CD14-positive monocyte (primary cell): ENCODE results near the gene APOBEC3F. TPM values are rescaled to one million over a fixed set of nuclear protein-coding genes. Genes with fewer than 3 reads are reported as not detected.

Source experiments
- DNase-seq, 3 donors: peaks; one replicate each; pipeline ENCODE4 v3.0.0-alpha.2; 2011 to 2022
- H2AFZ ChIP-seq: 2 replicates; pipeline ENCODE4 v1.6.0; 2012; ENCODE audit warnings: mild to moderate bottlenecking, low read depth, low read length, inconsistent platforms; ENCODE audit not compliant: insufficient read depth, poor library complexity, severe bottlenecking
- H3K27ac ChIP-seq, 2 donors: 1 replicate in 1 of 2; 2 replicates in 1 of 2; pipeline ENCODE4 v1.5.1; 2012 to 2013; ENCODE audit warnings: low read length in 2 of 2, control low read depth in 1 of 2, inconsistent platforms in 1 of 2, low read depth in 1 of 2, mild to moderate bottlenecking in 1 of 2
- H3K27me3 ChIP-seq, 2 donors: one replicate each; pipeline versions ENCODE4 v1.6.0 to v1.6.1; 2011 to 2013; ENCODE audit warnings: low read length in 2 of 2; ENCODE audit not compliant: control insufficient read depth in 2 of 2, insufficient read depth in 2 of 2
- H3K36me3 ChIP-seq, 2 donors: replicated peaks in 1 of 2; 1 replicate in 1 of 2; 2 replicates in 1 of 2; pipeline versions ENCODE4 v1.5.1 to v1.6.1; 2012 to 2013; ENCODE audit warnings: low read length in 2 of 2, control low read depth in 1 of 2, inconsistent platforms in 1 of 2, mild to moderate bottlenecking in 1 of 2; ENCODE audit not compliant: insufficient read depth in 2 of 2, control insufficient read depth in 1 of 2
- H3K4me1 ChIP-seq, 2 donors: 1 replicate in 1 of 2; 2 replicates in 1 of 2; pipeline versions ENCODE4 v1.5.1 to v1.6.1; 2012 to 2013; ENCODE audit warnings: low read length in 2 of 2, control low read depth in 1 of 2, inconsistent platforms in 1 of 2, mild to moderate bottlenecking in 1 of 2, moderate library complexity in 1 of 2; ENCODE audit not compliant: insufficient read depth in 2 of 2, control insufficient read depth in 1 of 2
- H3K4me2 ChIP-seq: replicated peaks from 2 replicates; pipeline ENCODE3; 2012; ENCODE audit warnings: low read length, moderate library complexity, mild to moderate bottlenecking; ENCODE audit not compliant: poor library complexity, severe bottlenecking; ENCODE audit errors: extremely low read depth
- H3K4me3 ChIP-seq, 3 experiments: fragments of 200-600 bp in 1 of 3; sonication (generic) in 1 of 3; replicated peaks in 1 of 3; 1 replicate in 2 of 3; 2 replicates in 1 of 3; pipeline ENCODE4 v1.5.1; 2011 to 2013; ENCODE audit warnings: low read length in 3 of 3, mild to moderate bottlenecking in 3 of 3, control low read depth in 2 of 3, low read depth in 2 of 3, inconsistent platforms in 1 of 3, moderate library complexity in 1 of 3
- H3K79me2 ChIP-seq: 2 replicates; pipeline ENCODE4 v1.6.0; 2012; ENCODE audit warnings: mild to moderate bottlenecking, control low read depth, inconsistent platforms, low read length, moderate library complexity; ENCODE audit not compliant: insufficient read depth
- H3K9ac ChIP-seq: 2 replicates; pipeline ENCODE4 v1.6.0; 2017; ENCODE audit warnings: low read length, mild to moderate bottlenecking; ENCODE audit not compliant: insufficient read depth, poor library complexity, severe bottlenecking
- H3K9me3 ChIP-seq, 2 donors: replicated peaks in 1 of 2; 1 replicate in 1 of 2; 2 replicates in 1 of 2; pipeline versions ENCODE4 v1.5.1 to v1.6.1; 2012 to 2013; ENCODE audit warnings: low read length in 2 of 2, control low read depth in 1 of 2; ENCODE audit not compliant: control insufficient read depth in 1 of 2, insufficient read depth in 1 of 2
- H4K20me1 ChIP-seq: 2 replicates; pipeline ENCODE4 v1.6.0; 2012; ENCODE audit warnings: mild to moderate bottlenecking, low read length, control low read depth, moderate library complexity; ENCODE audit not compliant: insufficient read depth
- H3K27ac Mint-ChIP-seq, 7 donors: one replicate each; pipeline ENCODE4 v1.8.0; 2020; ENCODE audit warnings: mild to moderate bottlenecking in 7 of 7, mixed read lengths in 7 of 7, moderate library complexity in 6 of 7, inconsistent platforms in 2 of 7
- H3K27me3 Mint-ChIP-seq, 3 donors: one replicate each; pipeline ENCODE4 v1.8.0; 2021 to 2022; ENCODE audit warnings: low read depth in 3 of 3, mild to moderate bottlenecking in 3 of 3, mixed read lengths in 3 of 3, moderate library complexity in 3 of 3, inconsistent platforms in 1 of 3
- H3K36me3 Mint-ChIP-seq, 2 donors: one replicate each; pipeline ENCODE4 v1.8.0; 2020; ENCODE audit warnings: mixed read lengths in 2 of 2, inconsistent platforms in 1 of 2, mild to moderate bottlenecking in 1 of 2
- H3K4me1 Mint-ChIP-seq: one replicate; pipeline ENCODE4 v1.8.0; 2020; ENCODE audit warnings: mild to moderate bottlenecking, mixed read lengths
- H3K4me3 Mint-ChIP-seq, 2 donors: one replicate each; pipeline ENCODE4 v1.8.0; 2020; ENCODE audit warnings: mild to moderate bottlenecking in 2 of 2, mixed read lengths in 2 of 2, moderate library complexity in 1 of 2
- H3K9me3 Mint-ChIP-seq, 7 donors: one replicate each; pipeline ENCODE4 v1.8.0; 2020 to 2022; ENCODE audit warnings: mixed read lengths in 7 of 7, mild to moderate bottlenecking in 6 of 7, moderate library complexity in 6 of 7, inconsistent platforms in 2 of 7
- CTCF ChIP-seq: fragments of 200-600 bp; IDR thresholded peaks from one replicate; pipeline ENCODE4 v1.8.0; 2022; ENCODE audit warnings: antibody characterized with exemption, mild to moderate bottlenecking
- WGBS: methylation state at CpG from one replicate; pipeline ENCODE4 v1.1.5; 2013; ENCODE audit warnings: missing lambda C conversion rate; ENCODE audit not compliant: insufficient coverage; 5-methylcytosine and 5-hydroxymethylcytosine counted together
- intact Hi-C, 2 donors: fragments of 100-400 bp; cut with micrococcal nuclease; formaldehyde crosslinking; loops; one replicate each; pipeline versions ENCODE4 v1.15.0 to v1.15.1; 2023
- polyA plus RNA-seq, 3 donors: library from polyadenylated mRNA; depleted of rRNA in 1 of 3; unstranded in 2 of 3; stranded (reverse) in 1 of 3; fragments of 300-500 nt in 2 of 3; fragments of >200 nt in 1 of 3; fragmentation: Illumina TruSeq in 2 of 3; gene quantifications; 1 replicate in 2 of 3; 2 replicates in 1 of 3; pipeline ENCODE4 v1.2.3, GENCODE V29; 2012 to 2021

APOBEC3F gene
- polyA plus RNA-seq, 3 donors, result 4.1 to 8.0 (median 4.4) TPM

GRCh38 chr22:39080052-39080762, 39.5 kb downstream of the APOBEC3F start:
- H3K4me3 ChIP-seq, result no peak overlapping the region
- no peak overlapping the region for H3K27ac ChIP-seq
- H3K9me3 ChIP-seq, result no peaks in the 10 kb centered on the region
- H3K27me3 ChIP-seq, result no peaks in the 10 kb centered on the region
- peak overlapping the region in 1 of 7 donors; percentile 13 for H3K27ac Mint-ChIP-seq
- no peak for DNase-seq
- peaks cover 0 to 3% (median 0%) of the 10 kb centered on the region in 7 donors for H3K9me3 Mint-ChIP-seq
- no peak overlapping the region for H2AFZ ChIP-seq
- peaks cover 32 to 50% of the 10 kb centered on the region in 2 donors for H3K36me3 Mint-ChIP-seq
- no peak overlapping the region for H3K4me3 Mint-ChIP-seq
- WGBS, result 88% methylated on average over 7 of the region's 9 CpGs
- H4K20me1 ChIP-seq, result peaks cover 4% of the 10 kb centered on the region
- peaks cover 14% of the 10 kb centered on the region for H3K79me2 ChIP-seq
- peaks cover 34% of the 10 kb centered on the region for H3K4me1 Mint-ChIP-seq
- H3K4me1 ChIP-seq, result peaks cover 13 to 22% of the 10 kb centered on the region in 2 donors
- H3K27me3 Mint-ChIP-seq, result peaks cover 0 to 2% (median 0%) of the 10 kb centered on the region in 3 donors
- no peak for TF ChIP-seq CTCF
- intact Hi-C loops, result no loop called here
- no peak overlapping the region for H3K9ac ChIP-seq
- peaks cover 20 to 39% of the 10 kb centered on the region in 2 donors for H3K36me3 ChIP-seq
- no peak overlapping the region for H3K4me2 ChIP-seq

DNA sequence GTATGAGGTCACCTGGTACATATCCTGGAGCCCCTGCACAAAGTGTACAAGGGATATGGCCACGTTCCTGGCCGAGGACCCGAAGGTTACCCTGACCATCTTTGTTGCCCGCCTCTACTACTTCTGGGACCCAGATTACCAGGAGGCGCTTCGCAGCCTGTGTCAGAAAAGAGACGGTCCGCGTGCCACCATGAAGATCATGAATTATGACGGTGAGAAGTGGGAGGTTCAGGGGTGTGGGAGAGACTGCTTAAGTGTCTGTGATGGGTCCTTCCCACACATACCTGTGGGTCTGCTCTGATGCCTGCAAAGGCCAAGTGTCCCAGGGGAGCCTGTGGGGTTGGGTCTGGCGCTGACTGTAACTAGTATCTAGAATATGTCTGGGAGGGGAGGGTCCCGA, 40.4 kb downstream of the APOBEC3F start:
- no peak overlapping the region for H3K9ac ChIP-seq
- H4K20me1 ChIP-seq, result peaks cover 4% of the 10 kb centered on the region
- H3K4me1 Mint-ChIP-seq, result peaks cover 30% of the 10 kb centered on the region
- H3K36me3 Mint-ChIP-seq, result peaks cover 32 to 50% of the 10 kb centered on the region in 2 donors
- no peak overlapping the region for H3K27ac ChIP-seq
- H3K27me3 Mint-ChIP-seq, result peaks cover 0 to 2% (median 0%) of the 10 kb centered on the region in 3 donors
- peak overlapping the region in 1 of 7 donors; percentile 60 for H3K27ac Mint-ChIP-seq
- H3K79me2 ChIP-seq, result peaks cover 14% of the 10 kb centered on the region
- H2AFZ ChIP-seq, result no peak overlapping the region
- no peak overlapping the region for H3K4me2 ChIP-seq
- H3K4me3 ChIP-seq, result no peak overlapping the region
- peaks cover 20 to 39% of the 10 kb centered on the region in 2 donors for H3K36me3 ChIP-seq
- H3K9me3 ChIP-seq, result no peaks in the 10 kb centered on the region
- H3K27me3 ChIP-seq, result no peaks in the 10 kb centered on the region
- H3K9me3 Mint-ChIP-seq, result peaks cover 0 to 3% (median 0%) of the 10 kb centered on the region in 7 donors
- intact Hi-C loops, result no loop called here
- no peak for DNase-seq
- WGBS, result 98% methylated on average over 5 of the region's 12 CpGs
- no peak overlapping the region for H3K4me3 Mint-ChIP-seq
- peaks cover 13 to 21% of the 10 kb centered on the region in 2 donors for H3K4me1 ChIP-seq
- no peak for TF ChIP-seq CTCF
